ENCODE measurements around the gene AXIN2.
A peak's percentile ranks its signal among the peaks of the same experiment; 100 is the strongest.

AXIN2 gene

GRCh38 chr17:65561452-65562205 is at the start of gene AXIN2:
Gene AXIN2 (minus strand): TSS chr17:65561648. CDS start chr17:65558620, 3,028 bp downstream.
- peak; percentile 32 for DNase-seq

- DNase-seq = no peak
These were observed 48.3 kb upstream of the AXIN2 start for GRCh38 chr17:65609749-65610148.

- DNase-seq = no peak
These were observed 47.8 kb upstream of the AXIN2 start for GRCh38 chr17:65609286-65609685.

GRCh38 chr17:65604070-65604469 is 42.6 kb upstream of the AXIN2 start:
- no peak for DNase-seq

- DNase-seq = no peak
These were observed 40.4 kb upstream of the AXIN2 start for GRCh38 chr17:65601881-65602280.

- no peak for DNase-seq
These were observed 39.7 kb upstream of the AXIN2 start for GRCh38 chr17:65601145-65601544.

- no peak for DNase-seq
These were observed 39.1 kb upstream of the AXIN2 start for GRCh38 chr17:65600518-65600917.

- DNase-seq = no peak
These were observed 38.2 kb upstream of the AXIN2 start for GRCh38 chr17:65599650-65600049.

- DNase-seq = no peak
These were observed 37.3 kb upstream of the AXIN2 start for GRCh38 chr17:65598746-65599145.

GRCh38 chr17:65595071-65595656 is 33.7 kb upstream of the AXIN2 start:
- no peak for DNase-seq

GRCh38 chr17:65593855-65594845 is 32.7 kb upstream of the AXIN2 start:
- DNase-seq = no peak

- DNase-seq = no peak
These were observed 31.8 kb upstream of the AXIN2 start for GRCh38 chr17:65593092-65593854.

GRCh38 chr17:65592125-65592965 is 30.9 kb upstream of the AXIN2 start:
- DNase-seq = no peak

- no peak for DNase-seq
These were observed 27.9 kb upstream of the AXIN2 start for GRCh38 chr17:65589321-65589720.

- DNase-seq = no peak
These were observed 26.8 kb upstream of the AXIN2 start for GRCh38 chr17:65588181-65588808.

- no peak for DNase-seq
These were observed 26.2 kb upstream of the AXIN2 start for GRCh38 chr17:65587534-65588180.

GRCh38 chr17:65586899-65587298 is 25.5 kb upstream of the AXIN2 start:
- DNase-seq = no peak

- DNase-seq = no peak
These were observed 23.4 kb upstream of the AXIN2 start for GRCh38 chr17:65584604-65585521.

- DNase-seq = no peak
These were observed 22.6 kb upstream of the AXIN2 start for GRCh38 chr17:65583921-65584603.
